T follicular helper cell (primary cell): ENCODE results near the gene JAM3.
"Not testable (repeated sequence)": the region's sequence is repeated elsewhere in the genome, so short reads cannot be mapped to it uniquely, and the experiment has no call there.

Experiments
- DNase-seq: peaks from one replicate; pipeline ENCODE4 v3.0.0-alpha.2; 2020; ENCODE audit warnings: low read depth

Gene JAM3

GRCh38 chr11:134101282-134101681, 32.4 kb downstream of the JAM3 start:
- no peak for DNase-seq

DNA sequence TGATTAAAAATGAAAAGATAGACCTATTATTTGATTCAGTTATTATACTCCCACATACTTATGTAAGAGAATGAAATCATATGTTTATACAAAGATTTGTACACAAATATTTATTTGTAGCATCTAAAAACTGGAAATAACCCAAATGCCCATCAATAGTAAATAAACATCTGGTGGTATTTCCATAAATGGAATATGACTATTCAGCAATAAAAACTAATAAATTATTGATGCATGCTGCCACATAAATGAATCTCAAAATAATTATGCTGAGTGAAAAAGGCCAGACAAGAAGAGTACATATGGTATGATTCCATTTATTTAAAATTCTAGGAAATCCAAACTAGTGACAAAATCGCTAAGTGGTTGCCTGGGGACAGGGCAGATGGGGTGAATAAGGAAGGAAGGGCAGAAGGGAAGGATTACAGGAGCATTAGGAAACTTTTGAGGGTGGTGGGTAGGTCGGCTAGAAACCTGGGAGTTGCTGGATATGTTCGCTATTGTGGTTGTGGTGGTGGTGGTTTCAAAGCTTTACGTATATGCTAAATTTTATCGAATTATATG, 41.5 kb downstream of the JAM3 start:
- DNase-seq = no peak

DNA sequence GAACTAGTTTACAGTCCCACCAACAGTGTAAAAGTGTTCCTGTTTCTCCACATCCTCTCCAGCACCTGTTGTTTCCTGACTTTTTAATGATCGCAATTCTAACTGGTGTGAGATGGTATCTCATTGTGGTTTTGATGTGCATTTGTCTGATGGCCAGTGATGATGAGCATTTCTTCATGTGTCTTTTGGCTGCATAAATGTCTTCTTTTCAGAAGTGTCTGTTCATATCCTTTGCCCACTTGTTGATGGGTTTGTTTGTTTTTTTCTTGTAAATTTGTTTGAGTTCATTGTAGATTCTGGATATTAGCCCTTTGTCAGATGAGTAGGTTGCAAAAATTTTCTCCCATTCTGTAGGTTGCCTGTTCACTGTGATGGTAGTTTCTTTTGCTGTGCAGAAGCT, 44.9 kb downstream of the JAM3 start:
- DNase-seq = not testable (repeated sequence)

DNA sequence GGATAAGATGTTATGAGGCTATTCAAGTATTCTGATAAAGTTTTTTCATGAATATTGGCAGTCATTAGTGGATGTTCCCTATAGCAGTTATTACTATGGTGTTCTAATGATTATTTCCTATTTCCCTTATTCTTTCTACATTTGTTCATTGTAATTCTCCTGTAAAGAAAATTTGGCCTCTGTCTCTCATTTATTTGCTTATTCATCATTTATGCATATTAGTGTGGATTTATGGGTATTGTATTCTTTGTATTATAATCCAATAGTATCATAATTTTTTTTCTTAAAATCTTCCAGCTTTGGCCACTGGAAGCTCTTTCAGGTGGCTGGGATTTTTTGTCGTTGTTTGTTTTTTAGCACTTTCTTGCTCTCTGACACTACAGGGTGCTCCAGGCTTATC, 47.3 kb downstream of the JAM3 start:
- DNase-seq = no peak

GRCh38 chr11:134118006-134118405, 49.1 kb downstream of the JAM3 start:
- no peak for DNase-seq

- DNase-seq = no peak
Measured at GRCh38 chr11:134119094-134119493, 50.2 kb downstream of the JAM3 start.

DNA sequence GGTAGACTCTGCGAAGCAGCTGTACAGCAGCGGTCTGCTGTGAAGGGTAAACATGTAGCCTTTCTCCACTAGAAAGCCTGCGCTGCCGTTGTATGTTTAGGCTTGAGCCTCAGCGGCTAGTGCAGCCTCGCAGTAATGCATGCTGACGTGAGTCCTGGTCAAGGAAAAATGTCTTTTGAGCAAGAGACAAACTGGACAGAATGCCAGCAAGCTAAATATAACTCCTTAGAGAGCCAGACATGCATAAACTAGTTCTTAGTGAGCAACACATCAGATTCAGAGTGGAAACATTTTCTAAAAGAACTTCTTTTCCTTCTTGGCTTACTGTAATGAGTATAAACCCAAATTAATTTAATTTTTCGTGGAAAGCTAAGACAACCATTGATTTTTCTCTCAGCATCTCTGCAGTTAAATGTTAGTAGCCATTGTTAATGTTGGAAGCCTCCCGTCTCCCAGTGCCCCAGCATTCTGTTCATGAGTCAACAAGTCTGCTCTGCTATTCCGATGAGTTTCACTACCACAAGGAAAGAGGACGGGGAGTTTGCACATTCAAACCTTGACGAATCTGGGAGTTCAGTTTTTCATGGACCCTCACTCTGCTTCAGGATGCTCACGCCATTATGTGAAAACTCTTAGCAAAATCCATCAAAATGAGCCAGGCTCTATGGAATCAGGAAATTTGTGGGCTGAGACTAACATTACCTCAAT, 51.4 kb downstream of the JAM3 start:
- DNase-seq = no peak

DNA sequence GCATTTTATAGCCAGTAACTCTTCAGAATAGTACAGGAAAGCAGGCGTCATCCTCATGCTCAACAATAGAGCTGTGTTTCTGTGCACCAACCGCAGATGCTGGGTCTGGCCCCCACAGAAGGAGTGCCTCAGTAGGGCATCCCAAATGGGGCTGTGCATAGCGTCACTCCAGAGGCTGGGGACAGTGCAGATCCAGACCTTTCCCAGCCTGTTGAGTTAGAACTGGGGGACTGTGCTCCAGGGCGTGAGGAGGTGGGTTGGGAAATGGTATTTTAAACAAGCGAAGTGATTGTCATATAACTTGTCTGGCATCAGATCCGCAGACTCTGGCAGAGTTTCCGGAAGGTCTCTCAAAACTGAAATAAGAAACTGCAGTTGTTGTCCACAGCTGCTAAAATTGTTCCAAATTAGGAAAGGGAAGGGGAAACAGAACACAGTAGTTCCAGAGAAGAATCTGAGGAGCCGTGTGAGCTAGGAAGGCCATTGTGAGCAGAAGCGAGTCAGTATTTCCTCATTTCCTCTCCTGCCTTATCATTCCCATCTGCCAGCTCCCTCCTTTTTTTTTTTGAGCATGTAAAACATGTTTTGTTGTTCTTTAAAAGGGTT, 52.2 kb downstream of the JAM3 start:
- DNase-seq = no peak

DNA sequence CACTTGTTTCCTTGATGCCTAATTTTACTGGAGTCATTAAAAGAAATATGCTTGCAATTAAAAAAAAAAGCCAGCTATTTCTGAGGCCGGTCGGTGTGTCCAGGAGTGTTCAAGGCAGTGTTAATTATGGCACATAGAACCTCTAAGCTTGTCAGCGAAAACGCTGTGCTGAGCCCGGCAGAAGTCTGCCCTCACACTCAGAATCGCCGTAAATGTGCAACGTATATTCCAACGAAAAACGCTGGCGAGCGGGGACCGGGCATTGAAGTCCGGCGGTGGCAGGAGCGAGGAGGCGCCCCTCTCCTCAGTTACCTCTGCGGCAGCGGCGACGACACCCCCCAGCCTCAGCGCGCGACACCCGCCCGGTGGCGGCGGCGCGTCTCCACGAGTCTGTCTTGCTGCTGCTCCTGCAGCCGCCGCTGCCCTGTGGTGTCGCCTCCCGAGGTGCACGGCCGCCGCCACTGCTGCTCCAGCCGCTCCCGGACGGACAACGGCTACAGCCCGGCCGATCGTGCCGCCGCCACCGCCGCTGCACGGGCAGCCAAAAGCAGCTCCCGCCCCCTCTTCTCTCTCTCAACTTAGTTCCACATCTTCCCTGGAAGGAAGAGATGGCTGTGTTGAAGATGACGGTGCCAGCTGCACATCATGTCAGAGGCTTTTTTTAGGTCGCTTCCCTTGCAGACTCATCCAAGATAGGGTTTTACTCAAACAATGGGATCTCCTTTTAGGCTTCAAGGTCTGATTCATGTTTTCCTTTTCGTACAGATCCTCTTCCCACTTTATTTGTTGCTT, 56.0 kb downstream of the JAM3 start:
- DNase-seq = peak; percentile 0

DNA sequence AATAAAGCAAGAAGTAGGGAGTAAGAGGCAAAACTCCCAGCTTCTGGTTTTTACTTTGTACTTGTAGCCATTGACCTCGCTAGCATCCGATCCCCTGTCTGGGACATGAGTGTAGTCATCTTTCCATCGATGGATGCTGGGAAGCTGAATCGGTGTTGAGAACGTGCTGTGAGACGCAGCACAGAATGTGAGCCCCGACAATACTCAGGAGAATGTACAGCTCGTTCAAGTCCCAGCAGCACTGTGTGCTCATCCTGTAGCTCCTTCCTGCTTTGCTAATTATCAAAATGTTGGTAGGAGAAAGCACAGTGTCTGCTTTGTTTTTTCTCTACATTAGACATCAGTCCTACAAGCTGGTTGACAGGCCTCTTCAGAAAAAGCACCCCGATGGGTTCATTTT, 56.6 kb downstream of the JAM3 start:
- no peak for DNase-seq

DNA sequence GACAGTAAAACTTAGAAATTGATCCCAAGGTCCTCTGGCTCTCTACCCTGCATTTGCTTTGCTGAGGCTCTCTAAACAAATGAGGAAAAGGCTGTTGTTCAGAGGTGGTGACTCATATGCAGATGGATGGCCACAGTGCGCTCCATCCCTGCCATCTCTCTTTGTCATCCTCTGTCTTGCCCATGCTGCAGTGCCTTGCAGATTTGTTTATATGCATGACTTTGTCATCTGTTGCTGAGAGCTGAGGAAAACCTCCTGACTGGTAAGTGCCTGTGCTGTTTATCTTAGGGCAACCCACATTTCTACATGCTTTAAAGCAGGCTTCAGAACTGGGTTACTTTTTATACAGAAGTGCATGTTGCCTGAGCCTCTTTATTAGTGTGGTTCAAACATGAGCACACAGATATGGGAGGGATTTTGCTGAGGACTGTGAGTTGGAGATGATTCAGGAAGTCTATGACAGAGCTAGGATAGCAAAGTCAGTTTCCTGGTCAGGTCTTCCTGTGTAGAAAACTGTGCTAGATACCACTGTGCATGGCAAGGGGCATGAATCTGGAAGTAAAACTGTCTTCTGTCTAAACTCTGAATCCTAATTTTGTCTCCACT, 57.4 kb downstream of the JAM3 start:
- no peak for DNase-seq

DNA sequence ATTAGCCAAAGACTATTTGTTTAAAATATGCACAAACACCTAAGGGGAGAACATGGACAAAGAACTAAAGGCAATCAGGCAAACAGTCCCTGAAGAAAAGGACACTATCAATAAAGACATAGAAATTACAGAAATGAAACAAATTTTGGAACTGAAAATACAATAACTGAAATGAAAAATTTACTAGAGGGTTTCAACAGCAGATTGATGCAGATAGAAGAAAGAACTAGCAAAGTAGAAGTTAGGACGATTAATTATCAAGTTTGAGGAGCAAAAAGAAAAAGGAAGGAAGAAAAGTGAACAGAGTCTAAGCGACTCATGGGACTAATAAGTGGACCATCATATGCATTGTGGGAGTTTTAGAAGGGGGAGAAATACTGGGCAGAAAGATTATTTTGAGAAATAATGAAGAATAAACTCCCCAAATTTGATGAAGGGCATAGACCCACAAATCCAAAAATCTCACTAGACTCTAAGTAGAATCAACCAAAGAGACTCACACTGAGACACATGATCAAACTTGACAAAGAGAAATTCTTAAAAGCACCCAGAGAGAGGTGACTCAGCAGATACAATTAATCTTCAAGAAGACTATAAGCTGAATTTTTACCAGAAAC, 62.9 kb downstream of the JAM3 start:
- no peak for DNase-seq

DNA sequence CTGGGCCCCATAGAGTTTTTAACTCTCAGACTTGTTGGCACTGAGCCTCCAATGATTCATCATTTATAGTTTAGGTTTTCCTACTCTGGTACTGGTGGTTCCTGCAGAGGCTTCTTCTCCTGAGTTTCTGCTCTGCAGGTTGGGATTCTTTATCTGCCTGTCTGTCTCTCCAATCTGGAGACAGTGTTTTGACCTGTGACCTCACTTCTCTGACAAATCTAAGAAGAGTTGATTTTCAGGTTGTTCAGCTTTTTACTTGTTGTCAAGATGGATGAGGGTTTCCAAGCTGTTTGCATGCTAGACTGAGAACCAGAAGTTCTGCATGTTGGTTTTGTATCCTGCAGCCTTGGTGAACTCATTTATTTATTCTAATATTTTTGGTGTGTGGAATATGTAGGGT, 63.9 kb downstream of the JAM3 start:
- DNase-seq = no peak

GRCh38 chr11:134134167-134134566, 65.3 kb downstream of the JAM3 start:
- DNase-seq = no peak

- no peak for DNase-seq
Measured at GRCh38 chr11:134138376-134138775, 69.5 kb downstream of the JAM3 start.

DNA sequence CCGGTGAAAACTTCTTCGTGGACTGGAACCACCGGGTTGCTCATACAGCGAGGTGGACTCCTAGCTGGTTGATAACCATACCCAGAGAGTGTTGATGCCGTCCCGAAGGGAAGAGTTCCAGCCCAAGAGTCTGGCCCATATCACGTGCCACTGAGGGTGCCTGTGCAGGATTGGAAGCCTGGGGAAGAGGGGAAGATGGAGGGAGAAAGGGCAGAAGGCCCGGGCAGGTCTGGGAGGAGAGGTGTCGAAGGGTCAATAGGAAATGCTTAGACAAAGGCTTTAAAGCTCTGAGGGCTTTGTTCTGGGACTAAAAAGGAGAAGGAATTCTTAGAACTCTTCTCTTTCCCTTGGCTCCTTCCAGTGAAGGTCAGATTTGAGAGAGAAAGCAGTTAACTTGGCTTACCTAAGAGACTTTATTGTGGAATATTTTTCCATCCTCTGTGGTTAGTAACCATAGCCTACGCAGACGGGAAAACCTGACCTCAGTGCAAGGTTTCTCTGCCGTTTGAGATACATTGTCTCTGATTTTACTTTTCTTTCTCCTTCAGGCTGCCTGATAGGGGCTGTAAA, 70.5 kb downstream of the JAM3 start:
- DNase-seq = no peak

- DNase-seq = peak; percentile 18
Measured at GRCh38 chr11:134139873-134140331, 71.0 kb downstream of the JAM3 start.

GRCh38 chr11:134140961-134141490, 72.2 kb downstream of the JAM3 start:
- DNase-seq = no peak

GRCh38 chr11:134142536-134142935, 73.7 kb downstream of the JAM3 start:
- DNase-seq = no peak

- no peak for DNase-seq
Measured at GRCh38 chr11:134143801-134144200, 74.9 kb downstream of the JAM3 start.

GRCh38 chr11:134144744-134145143, 75.9 kb downstream of the JAM3 start:
- DNase-seq = no peak
